Glomerular visceral epithelial cell (primary cell): ENCODE data around the gene CA5B.
"Not testable (repeated sequence)": the region's sequence is repeated elsewhere in the genome, so short reads cannot be mapped to it uniquely, and the experiment has no call there.

Experiments
- DNase-seq: peaks from one replicate; pipeline ENCODE4 v3.0.0-alpha.2; 2016; ENCODE audit errors: extremely low spot score

Gene CA5B, protein sequence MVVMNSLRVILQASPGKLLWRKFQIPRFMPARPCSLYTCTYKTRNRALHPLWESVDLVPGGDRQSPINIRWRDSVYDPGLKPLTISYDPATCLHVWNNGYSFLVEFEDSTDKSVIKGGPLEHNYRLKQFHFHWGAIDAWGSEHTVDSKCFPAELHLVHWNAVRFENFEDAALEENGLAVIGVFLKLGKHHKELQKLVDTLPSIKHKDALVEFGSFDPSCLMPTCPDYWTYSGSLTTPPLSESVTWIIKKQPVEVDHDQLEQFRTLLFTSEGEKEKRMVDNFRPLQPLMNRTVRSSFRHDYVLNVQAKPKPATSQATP

DNA sequence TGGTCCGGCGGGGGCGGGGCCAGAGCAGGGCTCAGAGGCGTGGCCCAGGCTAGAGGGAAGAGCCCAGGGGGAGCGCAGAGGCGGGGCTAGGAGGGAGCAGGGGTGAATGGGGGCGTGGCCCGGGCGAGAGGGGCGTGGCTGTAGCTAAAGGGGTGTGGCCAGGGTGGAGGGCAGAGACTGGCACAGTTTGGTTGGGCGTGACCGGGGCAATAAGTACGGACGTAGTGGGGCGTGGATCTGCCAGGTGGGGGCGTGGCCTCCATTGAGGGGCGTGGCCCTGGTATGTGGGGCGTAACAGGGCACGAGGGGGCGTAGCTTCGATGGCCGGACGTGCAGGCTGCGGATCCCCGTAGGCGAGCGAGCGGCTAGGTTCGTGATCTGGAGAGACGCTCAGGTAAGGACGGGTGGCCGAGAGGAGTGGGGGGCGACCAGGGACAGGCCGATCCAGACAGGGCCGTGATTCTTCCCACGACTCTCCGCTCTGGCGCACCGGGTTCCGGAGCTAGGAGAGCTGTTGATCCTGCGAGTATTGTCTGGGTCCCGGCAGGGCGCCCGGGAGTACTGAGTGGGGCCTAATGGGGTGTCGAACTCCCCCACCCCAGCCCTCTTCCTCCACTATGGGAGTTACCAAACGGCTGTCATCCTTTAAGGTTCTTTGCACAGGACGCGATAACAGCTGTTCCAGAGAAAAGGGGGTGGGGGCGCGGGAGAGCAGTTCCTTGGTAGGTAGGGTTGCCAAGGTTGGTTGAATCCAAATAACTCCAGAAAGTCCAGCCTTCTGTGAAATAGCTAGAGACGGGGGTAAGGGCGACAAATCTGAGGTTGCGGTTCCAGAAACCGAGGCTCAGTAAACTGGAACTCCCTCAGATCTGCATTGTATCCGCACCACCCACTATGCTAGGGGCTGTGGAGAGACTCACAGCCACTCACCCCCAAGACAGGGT is at the start of gene CA5B:
CA5B (plus strand) TSS at position 312 of the 944 bp plus-strand sequence. CDS start 11,754 bp downstream, outside the sequence.
- DNase-seq, result peak; percentile 92

DNA sequence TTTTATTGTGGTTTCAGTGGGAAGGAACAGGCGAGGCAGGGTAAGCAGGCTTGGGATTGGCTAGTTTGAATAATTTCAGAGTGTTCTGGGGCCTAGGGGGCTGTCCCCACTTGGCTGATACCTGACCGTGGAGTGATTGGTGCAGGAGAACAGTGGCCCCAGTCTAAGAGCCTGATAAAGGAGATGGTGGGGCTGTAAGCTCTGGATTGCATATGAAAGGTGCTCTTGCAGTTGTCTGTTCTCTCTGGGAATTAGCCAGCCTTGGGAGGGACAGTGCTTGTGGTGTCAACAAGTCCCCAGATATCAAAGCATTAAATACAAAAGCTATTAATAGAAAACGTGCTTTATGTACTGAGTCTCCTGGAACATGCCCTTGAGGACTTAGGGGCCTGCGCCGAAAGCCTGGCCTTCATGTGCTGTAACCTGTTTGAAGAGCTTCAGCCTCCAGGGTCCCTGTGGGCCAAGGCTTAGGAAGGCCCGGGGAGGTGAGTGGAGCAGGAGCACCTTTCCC is 43.1 kb upstream of the CA5B start:
- no peak for DNase-seq

DNA sequence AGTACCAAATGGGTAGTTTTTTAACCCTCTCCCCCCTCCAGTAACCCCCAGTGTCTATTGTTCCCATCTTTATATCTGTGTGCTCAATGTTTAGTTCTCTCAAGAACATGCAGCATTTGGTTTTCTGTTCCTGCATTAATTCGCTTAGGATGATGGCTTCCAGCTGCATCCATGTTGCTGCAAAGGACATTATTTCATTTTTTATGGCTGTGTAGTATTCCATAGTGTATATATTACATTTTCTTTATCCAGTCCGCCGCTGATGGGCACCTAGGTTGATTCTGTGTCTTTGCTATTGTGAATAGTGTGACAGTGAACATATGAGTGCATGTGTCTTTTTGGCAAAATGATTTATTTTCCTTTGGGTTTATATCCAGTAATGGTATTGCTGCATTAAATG is 41.6 kb upstream of the CA5B start:
- DNase-seq, result no peak

DNA sequence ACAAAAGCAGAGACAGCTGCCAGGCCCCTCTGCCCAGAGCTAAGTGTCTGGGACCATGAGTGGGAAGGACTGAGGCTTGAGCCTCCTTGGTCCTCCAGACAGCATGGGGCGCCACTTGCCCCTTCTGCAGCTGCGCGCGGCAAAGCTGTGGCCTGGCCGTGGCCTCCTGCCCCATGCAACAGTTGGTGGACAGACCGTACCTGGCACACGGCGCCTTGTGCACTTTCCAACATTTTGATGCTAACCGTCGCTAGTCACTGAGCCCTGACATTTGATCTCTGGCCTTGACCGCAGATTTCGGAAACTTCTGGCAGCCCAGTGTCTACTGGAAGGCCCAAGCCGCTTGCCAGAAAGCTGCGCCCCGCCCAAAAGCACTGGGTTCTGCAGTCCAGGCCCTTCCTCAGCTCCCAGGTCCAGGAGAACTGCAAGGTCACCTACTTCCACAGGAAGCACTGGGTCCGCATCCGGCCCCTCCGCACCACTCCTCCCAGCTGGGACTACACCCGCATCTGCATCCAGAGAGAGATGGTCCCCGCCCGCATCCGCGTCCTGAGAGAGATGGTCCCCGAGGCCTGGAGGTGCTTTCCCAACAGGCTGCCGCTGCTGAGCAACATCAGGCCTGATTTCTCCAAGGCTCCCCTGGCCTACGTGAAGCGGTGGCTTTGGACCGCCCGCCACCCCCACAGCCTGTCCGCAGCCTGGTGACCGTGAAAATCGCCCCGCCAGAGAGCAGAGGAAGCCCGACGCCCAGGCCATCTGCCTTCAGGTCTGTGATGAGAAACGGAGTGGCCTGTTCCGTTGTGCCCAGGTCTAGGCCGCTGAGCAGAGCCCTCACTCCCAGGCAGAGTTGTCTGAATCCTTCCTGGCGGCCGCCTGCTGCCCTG is 35.3 kb upstream of the CA5B start:
- DNase-seq, result no peak

DNA sequence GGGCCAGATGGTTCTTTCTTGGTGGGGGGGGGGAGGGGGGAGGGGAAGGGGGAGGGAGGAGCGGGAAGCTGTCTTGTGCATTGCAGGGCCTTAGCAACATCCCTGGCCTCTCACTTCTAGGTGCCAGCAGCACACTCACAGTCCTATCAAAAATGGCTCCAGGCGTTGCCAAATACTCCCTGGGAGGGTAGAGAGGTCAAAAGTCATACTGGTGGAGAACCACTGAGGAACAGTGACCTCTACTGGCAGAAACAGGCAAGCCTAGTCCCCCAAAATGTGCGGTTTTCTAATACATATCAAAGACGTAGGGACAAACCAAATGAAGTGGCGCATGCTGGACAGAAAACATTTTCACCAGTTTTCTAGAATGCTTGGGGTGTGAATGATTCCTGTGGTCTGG is 34.3 kb upstream of the CA5B start:
- DNase-seq, result not testable (repeated sequence)

DNA sequence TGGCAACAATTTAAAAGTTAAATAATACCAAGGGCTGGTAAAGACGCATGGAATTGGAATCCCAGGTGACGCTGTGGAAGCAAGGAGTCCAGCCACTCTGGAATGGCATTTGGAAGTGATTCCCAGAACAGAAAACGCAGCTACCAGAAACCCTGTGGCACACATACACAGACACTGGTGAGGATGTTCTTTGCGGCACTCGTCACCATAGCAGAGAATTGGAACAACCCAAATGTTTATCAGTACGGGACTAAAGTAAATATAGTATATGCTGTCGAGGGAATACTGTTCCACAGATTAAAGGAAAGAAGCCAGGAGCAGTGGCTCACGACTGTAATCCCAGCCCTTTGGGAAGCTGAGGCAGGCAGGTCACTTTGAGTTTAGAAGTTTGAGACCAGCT is 33.8 kb upstream of the CA5B start:
- not testable (repeated sequence) for DNase-seq

DNA sequence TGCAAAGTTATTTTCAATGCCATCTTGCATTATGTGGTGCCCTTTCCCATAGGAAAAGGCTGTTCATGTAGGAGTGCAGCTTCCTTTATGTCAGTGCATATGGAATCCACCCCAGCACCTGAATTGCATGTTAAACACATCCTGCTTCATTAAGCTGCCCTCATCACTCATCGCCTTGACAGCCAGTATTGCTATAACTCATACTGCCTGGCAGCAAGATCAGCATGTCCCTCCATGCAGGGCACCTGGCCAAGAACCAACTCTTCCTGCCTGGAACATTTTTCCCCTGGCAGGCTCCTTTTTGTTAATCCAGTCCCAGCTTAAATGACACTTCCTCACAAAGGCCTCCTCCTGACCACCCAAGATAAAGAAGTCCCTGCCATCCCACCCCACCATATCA is 23.5 kb upstream of the CA5B start:
- no peak for DNase-seq

DNA sequence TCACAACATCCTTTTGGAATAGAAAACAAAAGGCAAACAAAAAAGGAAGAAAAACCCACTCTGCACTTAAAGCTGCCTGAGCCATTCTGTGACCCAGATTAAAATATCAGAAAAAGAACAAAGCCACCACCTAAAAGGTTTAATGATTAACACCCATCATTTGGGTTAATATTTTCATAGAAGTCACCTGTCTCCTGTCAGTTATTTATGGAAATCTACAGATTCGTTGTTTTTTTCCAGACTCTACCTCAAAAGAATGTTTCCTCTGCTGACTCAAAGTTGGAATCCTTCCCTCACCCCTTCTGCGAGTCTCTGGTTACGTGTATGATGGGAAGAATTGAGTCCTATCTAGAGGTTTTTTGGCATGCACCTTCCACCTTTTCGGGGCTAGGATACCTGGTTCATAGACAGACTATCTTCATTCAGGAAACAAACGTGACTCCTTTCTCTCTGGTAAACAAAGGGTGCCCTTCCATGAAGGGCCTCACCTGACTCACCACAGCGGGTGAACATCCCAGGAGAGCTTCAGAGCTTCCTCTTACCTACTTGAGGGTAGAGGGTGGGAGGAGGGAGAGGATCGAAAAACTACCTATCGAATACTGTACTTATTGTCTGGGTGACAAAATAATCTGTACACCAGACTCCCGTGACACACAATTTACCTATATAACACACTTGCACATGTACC is 19.6 kb upstream of the CA5B start:
- peak; percentile 6 for DNase-seq

DNA sequence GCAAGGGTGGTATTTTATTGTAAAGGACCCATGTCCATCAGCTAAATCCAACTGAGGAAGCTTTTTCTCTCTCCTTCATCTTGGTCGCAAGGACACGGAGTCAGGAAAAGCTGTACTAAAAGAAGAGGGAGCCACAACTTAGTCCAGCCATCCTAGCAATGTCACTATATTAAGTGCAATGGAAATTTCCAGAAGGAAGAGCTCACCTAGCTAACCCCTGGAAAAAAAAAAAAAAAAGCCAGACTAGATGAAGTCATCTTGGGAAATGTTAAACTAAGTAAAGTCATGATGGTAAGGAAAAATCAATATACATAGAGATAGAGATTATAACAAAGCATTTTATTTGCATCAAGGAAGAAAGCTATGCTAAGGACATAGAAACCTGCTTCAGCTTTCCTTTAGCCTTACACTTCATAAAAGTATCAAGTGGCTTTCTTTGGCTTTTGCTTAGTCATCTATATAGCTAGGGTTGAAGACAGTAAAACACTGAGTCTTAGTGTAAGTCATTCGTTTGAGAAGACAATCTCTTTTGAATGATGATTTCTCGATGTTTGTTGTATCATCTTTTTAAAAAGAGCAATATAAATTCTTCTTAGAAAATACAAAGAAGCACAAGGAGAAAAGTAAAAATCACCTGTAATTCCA is 18.6 kb upstream of the CA5B start:
- DNase-seq, result no peak

DNA sequence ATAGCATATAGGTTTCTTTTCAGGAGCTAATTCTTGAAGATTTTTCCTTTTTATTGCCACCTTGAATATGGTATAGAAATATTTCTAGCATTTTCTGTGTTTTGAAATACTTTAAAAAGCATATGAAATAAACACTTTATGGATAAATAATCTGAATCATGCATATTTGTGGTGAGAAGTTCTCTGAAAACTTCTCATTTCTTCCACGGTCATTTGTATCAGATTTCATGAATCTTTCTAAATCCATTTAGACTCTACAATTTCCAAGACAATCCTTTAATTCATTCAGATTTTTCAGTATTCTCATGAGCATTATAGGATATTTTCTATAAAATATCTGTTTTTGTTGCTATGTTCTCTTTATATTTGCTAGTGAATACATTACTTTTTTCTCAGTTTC is 16.2 kb upstream of the CA5B start:
- no peak for DNase-seq

DNA sequence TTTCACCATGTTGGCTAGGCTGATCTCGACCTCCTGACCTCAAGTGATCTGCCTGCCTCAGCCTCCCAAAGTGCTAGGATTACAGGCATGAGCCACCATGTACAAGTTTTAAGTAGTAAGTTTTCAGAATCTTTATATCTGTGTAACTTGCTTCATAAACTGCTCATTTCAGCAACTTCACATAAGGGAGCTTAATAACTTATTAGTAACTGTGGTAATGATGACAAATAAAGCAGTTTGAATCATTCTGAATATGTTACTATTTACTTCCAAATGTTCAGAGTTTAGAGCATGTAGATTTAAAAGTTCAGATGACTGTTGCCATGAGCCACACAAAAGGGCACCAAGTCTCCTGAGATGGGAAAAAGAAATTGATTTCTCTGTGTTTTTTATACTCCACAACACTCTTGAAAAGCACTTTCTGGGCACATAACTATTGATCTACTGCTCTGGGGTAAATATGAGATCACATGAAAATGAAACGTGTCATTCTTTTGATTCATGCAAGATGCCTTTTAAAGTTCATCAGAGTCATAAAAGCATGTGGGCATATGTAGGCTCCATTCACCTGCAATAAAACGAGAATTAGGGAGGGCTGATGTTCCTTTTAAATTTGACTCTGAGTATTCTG is 14.1 kb upstream of the CA5B start:
- DNase-seq, result no peak

DNA sequence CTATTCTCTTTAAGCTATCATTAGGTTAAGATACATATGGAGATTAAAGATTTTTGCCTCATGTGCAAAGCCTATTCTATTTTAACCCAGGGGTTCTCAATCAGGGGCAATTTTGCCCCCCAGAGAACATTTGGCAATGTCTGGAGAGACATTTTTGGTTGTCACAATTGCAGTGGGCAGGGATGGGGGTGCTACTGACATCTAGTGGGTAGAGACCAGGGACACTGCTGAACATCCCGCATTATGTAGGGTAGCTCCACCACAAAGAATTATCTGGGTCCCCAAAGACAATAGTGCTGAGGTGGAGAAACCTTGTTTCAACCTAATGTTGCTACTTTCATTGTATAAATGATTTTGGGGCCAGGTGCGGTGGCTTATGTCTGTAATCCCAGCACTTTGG is 13.2 kb upstream of the CA5B start:
- DNase-seq, result no peak

DNA sequence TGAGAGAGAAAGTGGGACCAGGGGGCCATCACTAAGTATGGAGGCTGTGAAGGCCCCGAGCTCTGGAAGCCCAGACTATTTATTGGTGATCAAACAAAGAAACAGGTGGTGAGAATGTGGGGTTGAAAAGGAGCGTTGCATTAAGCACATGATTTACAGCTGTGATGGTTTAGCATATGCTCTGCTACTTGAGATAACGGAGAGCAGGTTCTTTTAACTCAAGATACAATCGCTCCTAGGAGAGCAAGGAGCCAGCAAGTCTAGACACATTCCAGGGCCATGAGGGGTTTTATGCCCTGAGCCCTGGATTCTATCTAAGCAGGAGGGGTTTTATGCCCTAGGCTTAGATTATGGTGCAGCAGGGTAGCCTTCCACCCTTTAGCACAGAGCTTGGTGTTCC is 6.7 kb upstream of the CA5B start:
- DNase-seq, result not testable (repeated sequence)

DNA sequence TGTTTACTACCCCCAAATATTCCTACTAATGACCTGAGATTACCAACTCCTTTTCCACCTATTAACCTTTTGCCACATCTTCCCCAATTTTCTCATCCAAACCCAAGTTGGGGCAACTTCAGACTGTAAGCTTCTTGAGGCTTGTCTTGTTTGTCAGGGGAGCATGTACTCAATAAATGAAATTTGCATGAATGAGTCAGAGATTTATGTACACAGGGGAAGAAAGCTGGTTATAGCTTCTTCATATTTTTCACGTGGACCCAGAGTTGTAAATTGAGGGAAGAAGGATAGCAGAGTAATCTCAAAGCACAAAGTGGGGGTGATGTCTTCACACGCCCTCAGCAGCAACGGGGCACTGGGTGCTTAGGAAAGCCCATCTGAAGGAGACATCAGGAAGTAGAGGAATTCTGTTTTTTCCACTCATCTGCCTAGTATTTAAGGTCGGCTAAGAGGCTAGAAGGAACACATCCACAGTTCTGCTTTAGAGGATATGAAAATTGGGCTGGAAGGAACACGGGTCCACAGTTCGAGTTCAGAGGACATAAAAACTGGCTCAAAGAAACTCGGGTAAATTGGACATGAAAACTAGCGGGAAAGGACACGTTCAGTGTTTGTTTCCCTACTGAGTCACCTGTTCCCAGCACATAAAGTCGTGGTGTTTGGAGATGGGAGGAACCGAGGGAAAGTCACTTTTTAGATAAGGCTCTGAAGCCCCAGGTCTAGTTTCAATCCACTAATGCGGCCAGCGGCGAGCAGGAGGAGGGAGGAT is 696 bp upstream of the CA5B start:
- DNase-seq, result no peak

DNA sequence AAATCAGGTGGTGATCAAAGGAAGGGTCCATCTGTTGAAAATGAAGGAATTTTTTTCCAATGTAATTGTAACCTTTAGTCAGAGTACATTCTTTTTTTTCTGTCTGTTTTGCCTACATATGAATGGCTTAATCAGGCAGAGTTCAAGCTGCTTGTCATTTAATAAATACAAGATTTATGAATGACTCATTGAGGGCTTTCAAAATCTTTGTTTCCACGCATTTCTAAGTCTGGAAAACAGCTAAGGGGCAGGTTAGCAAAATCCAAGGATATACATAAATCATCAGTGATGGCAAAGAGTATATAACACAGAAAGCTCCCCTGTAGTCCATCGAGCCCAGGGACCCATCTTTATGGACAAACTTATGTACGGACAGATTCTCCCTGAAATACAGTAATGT is 1.8 kb downstream of the CA5B start:
- DNase-seq, result no peak

DNA sequence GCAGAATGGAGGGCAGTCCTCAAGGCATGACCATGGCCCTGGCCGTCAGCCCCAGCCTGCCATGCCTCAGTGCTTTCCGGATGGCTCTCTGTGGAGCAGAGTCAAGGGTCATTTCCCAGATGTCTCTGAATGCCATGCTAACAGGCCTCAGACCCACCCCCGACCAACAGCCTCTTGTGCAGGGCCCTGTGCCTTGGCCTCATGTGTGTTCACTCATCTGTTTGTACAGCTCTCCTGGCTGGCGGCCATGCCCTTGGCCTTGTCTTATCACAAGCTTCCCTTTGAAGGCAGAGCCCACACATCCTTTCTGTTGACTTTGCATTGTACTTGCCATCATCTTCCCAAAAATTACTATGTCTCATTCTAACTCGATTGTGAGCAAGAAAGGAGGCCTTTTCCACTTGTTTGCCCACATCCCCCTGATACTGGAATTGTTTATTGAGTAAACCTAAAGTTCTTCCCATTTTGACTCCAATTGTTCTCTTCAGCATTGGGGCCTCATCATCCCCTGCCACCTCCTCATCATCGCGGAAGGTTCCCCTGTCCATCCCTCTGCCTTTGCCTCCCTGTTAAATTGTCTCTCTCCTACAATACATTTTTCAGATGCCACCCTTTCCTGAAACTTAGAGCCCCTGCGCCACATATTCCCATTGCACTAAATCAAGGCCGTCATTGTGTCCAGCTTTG is 6.3 kb downstream of the CA5B start:
- peak; percentile 0 for DNase-seq

DNA sequence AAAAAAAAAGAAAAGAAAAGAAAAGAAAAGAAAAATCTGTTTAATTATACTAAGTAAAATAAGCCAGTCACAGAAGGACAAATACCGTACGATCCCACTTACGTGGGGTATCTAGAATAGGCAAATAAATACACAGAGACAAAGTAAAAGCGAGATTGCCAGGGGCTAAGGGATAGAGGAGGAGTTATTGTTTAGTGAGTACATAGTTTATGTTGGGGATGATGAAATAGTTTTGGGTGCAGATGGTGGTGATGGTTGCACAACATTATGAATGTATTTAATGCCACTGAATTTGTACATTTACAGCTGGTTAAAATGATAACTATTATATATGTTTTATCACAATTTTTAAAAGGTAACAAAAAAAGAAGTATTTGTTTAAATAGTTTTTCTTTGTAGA is 7.1 kb downstream of the CA5B start:
- no peak for DNase-seq

DNA sequence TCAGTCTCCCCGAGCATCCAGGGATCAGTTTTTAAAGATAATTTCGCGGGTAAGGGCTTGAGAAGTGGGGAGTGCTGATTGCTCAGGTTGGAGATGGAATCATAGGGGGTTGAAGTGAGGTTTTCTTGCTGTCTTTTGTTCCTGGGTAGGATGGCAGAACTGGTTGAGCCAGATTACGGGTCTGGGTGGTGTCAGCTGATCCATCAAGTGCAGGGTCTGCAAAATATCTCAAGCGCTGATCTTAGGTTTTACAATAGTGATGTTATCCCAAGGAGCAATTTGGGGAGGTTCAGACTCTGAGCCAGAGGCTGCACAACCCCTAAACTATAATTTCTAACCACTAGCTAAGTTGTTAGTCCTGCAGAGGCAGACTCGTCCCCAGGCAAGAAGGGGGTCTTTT is 8.6 kb downstream of the CA5B start:
- not testable (repeated sequence) for DNase-seq
